ENCODE data around the gene ZNF280D. TPM values are rescaled to one million over a fixed set of nuclear protein-coding genes. Genes with fewer than 3 reads are reported as not detected.

The ZNF280D gene
- total RNA-seq, 4 donors from 2014 or later: 22.4 to 79.2 (median 43.3) TPM

DNA sequence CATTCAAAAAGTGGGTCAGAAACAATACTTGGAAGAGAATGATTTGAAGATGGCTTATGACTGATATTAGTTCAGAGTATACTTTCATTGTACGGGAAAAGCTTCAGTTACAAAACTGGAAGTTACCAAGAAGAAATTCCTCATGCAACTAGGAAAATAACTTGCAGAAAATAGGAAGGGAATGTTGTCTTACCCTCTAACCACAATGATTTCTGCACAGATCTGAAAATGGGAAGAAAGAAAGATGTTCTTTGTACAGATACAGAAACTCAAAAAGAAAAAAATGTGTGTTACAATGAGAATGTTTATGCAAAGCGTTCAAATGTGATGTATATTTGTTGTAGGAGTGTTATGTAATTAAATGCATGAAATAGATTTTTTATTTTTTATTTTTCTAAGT, 3.7 kb downstream of the ZNF280D start:
- DNase-seq: no peak
- TF ChIP-seq EP300 (IDR thresholded peaks at IDR 0.05; ENCODE audit: low read depth): no peak
- TF ChIP-seq CTCF (IDR thresholded peaks at IDR 0.05): no peak
- TF ChIP-seq POLR2AphosphoS5 (IDR thresholded peaks at IDR 0.05): no peak
- Histone ChIP-seq H3K27me3 (no peaks in the 10 kb centered on the region), H3K36me3 (no peaks in the 10 kb centered on the region), H3K27ac (no peak overlapping the region), H3K4me1 (peaks cover 0 to 67% (median 25%) of the 10 kb centered on the region in 4 donors), H3K9me3 (no peaks in the 10 kb centered on the region), H3K4me3 (no peak overlapping the region)
- WGBS, 2 donors (ENCODE audit: low coverage in 1 of 2): 77 to 83% methylated on average over 2 of the region's 2 CpGs
- in situ Hi-C loops (cut with MboI; ENCODE audit: low pct_ligation_motif_present in 1 of 4, low pct_unique_long_range_greater_than_20kb in 1 of 4, low sequenced_read_pairs in 3 of 4) (no loop called here), intact Hi-C loops (cut with DNase I; ENCODE audit: low total_unique reads) (no loop called here)

- no peaks in the 10 kb centered on the region for H3K36me3 ChIP-seq
- WGBS, 2 donors (ENCODE audit: low coverage in 1 of 2): 66 to 70% methylated on average over 1 of the region's 1 CpG
- intact Hi-C loops (cut with DNase I; ENCODE audit: low total_unique reads) (no loop called here), in situ Hi-C loops (cut with MboI; ENCODE audit: low pct_ligation_motif_present in 1 of 4, low pct_unique_long_range_greater_than_20kb in 1 of 4, low sequenced_read_pairs in 3 of 4) (no loop called here)
- no peak for DNase-seq
- TF ChIP-seq POLR2A (IDR thresholded peaks at IDR 0.05) (no peak), CTCF (IDR thresholded peaks at IDR 0.05) (no peak), POLR2AphosphoS5 (IDR thresholded peaks at IDR 0.05) (no peak), EP300 (IDR thresholded peaks at IDR 0.05; ENCODE audit: low read depth) (no peak)
- H3K9me3 ChIP-seq: no peaks in the 10 kb centered on the region
- H3K27me3 ChIP-seq: no peaks in the 10 kb centered on the region
- no peak overlapping the region for H3K27ac ChIP-seq
- peaks cover 0 to 43% (median 9%) of the 10 kb centered on the region in 4 donors for H3K4me1 ChIP-seq
- no peak overlapping the region for H3K4me3 ChIP-seq
Measured at GRCh38 chr15:56725386-56725785, 7.9 kb downstream of the ZNF280D start.

DNA sequence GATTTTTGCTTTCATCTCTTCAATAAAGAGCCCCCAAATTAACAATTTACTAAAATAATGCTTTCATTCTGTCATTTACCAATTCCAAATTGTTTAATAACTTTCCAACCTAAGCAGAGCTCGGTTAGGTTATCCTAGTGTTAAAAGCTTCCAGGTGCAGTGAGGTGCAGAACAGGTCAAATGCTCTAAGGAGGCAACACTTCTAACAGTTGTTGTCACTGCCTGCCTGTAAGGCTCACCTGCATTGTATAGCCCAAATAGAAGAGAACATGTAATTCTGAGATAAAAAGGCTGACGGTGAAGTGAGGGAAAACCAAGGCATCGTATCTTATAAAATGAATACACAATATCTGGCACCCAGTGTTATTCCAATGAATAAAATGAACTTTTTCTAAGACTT, 9.1 kb downstream of the ZNF280D start:
- 52 to 53% methylated on average over 3 of the region's 3 CpGs for WGBS, 2 donors (ENCODE audit: low coverage in 1 of 2)
- Histone ChIP-seq H3K4me3 (no peak overlapping the region), H3K4me1 (peaks cover 0 to 31% (median 8%) of the 10 kb centered on the region in 4 donors), H3K27ac (no peak overlapping the region), H3K27me3 (no peaks in the 10 kb centered on the region), H3K36me3 (no peaks in the 10 kb centered on the region), H3K9me3 (no peaks in the 10 kb centered on the region)
- TF ChIP-seq EP300 (IDR thresholded peaks at IDR 0.05; ENCODE audit: low read depth) (no peak), POLR2AphosphoS5 (IDR thresholded peaks at IDR 0.05) (no peak), CTCF (IDR thresholded peaks at IDR 0.05) (no peak), POLR2A (IDR thresholded peaks at IDR 0.05) (no peak)
- intact Hi-C loops (cut with DNase I; ENCODE audit: low total_unique reads): no loop called here
- in situ Hi-C loops (cut with MboI; ENCODE audit: low pct_ligation_motif_present in 1 of 4, low pct_unique_long_range_greater_than_20kb in 1 of 4, low sequenced_read_pairs in 3 of 4): no loop called here
- no peak for DNase-seq

GRCh38 chr15:56723787-56724186, 9.5 kb downstream of the ZNF280D start:
- Histone ChIP-seq H3K4me3 (no peak overlapping the region), H3K27ac (no peak overlapping the region), H3K9me3 (no peaks in the 10 kb centered on the region), H3K36me3 (no peaks in the 10 kb centered on the region), H3K4me1 (peaks cover 0 to 31% (median 9%) of the 10 kb centered on the region in 4 donors), H3K27me3 (no peaks in the 10 kb centered on the region)
- intact Hi-C loops (cut with DNase I; ENCODE audit: low total_unique reads) (no loop called here), in situ Hi-C loops (cut with MboI; ENCODE audit: low pct_ligation_motif_present in 1 of 4, low pct_unique_long_range_greater_than_20kb in 1 of 4, low sequenced_read_pairs in 3 of 4) (no loop called here)
- TF ChIP-seq POLR2A (IDR thresholded peaks at IDR 0.05) (no peak), POLR2AphosphoS5 (IDR thresholded peaks at IDR 0.05) (no peak), CTCF (IDR thresholded peaks at IDR 0.05) (no peak), EP300 (IDR thresholded peaks at IDR 0.05; ENCODE audit: low read depth) (no peak)
- WGBS, 2 donors (ENCODE audit: low coverage in 1 of 2): 90 to 92% methylated on average over 2 to 4 of the region's 4 CpGs
- DNase-seq: no peak

Data from transverse colon (tissue), 4 donors.